ENCODE measurements around the gene MANSC4. TPM values are rescaled to one million over a fixed set of nuclear protein-coding genes. Genes with fewer than 3 reads are reported as not detected.
A peak's percentile ranks its signal among the peaks of the same experiment; 100 is the strongest.
"Not testable (repeated sequence)": the region's sequence is repeated elsewhere in the genome, so short reads cannot be mapped to it uniquely, and the experiment has no call there.

MANSC4 gene
- total RNA-seq, 2 experiments from 2014 or later, result not detected

GRCh38 chr12:27766587-27766986 lies 13.4 kb downstream of the MANSC4 start:
- Mint-ChIP-seq H3K27me3 (peaks cover 8% of the 10 kb centered on the region), H3K9me3 (ENCODE audit: low read depth) (no peaks in the 10 kb centered on the region), H3K27ac (no peak overlapping the region), H3K4me3 (no peak overlapping the region), H3K4me1 (peaks cover 10% of the 10 kb centered on the region), H3K36me3 (no peaks in the 10 kb centered on the region)
- CTCF ChIA-PET, result interaction anchor here (1.2 kb wide), 1 partner anchor 54 kb away, joined by 3 read pairs; no protein-coding TSS in a partner anchor
- DNase-seq, result no peak
- ATAC-seq, result no peak

GRCh38 chr12:27762757-27763156 lies 17.3 kb downstream of the MANSC4 start:
- DNase-seq (no peak), ATAC-seq (peak; percentile 51)
- Mint-ChIP-seq H3K27me3 (no peaks in the 10 kb centered on the region), H3K27ac (no peak overlapping the region), H3K9me3 (ENCODE audit: low read depth) (no peaks in the 10 kb centered on the region), H3K4me1 (peaks cover 10% of the 10 kb centered on the region), H3K36me3 (no peaks in the 10 kb centered on the region), H3K4me3 (no peak overlapping the region)
- CTCF ChIA-PET, result interaction anchor here (1.0 kb wide), 1 partner anchor 1309 kb away, joined by 3 read pairs; no protein-coding TSS in a partner anchor

- CTCF ChIA-PET, result interaction anchor here (1.0 kb wide), 1 partner anchor 17 kb away, joined by 3 read pairs; no protein-coding TSS in a partner anchor
- no peak for ATAC-seq
- Mint-ChIP-seq H3K4me1 (no peaks in the 10 kb centered on the region), H3K4me3 (no peak overlapping the region), H3K36me3 (peaks cover 15% of the 10 kb centered on the region), H3K9me3 (ENCODE audit: low read depth) (no peaks in the 10 kb centered on the region), H3K27me3 (no peaks in the 10 kb centered on the region), H3K27ac (no peak overlapping the region)
- no peak for DNase-seq
These were observed 23.3 kb downstream of the MANSC4 start for GRCh38 chr12:27756670-27757195.

- Mint-ChIP-seq H3K36me3 (peaks cover 15% of the 10 kb centered on the region), H3K4me1 (no peaks in the 10 kb centered on the region), H3K27me3 (no peaks in the 10 kb centered on the region), H3K4me3 (no peak overlapping the region), H3K9me3 (ENCODE audit: low read depth) (no peaks in the 10 kb centered on the region), H3K27ac (no peak overlapping the region)
- ATAC-seq, result no peak
- DNase-seq, result no peak
- CTCF ChIA-PET, result interaction anchor here (0.7 kb wide), 1 partner anchor 359 kb away, joined by 4 read pairs; no protein-coding TSS in a partner anchor
These were observed 25.2 kb downstream of the MANSC4 start for GRCh38 chr12:27754795-27755194.

- no peak for DNase-seq
These were observed 28.5 kb downstream of the MANSC4 start for GRCh38 chr12:27751386-27752047.

GRCh38 chr12:27747111-27747820 lies 32.8 kb downstream of the MANSC4 start:
- ATAC-seq (no peak), DNase-seq (no peak)
- Mint-ChIP-seq H3K9me3 (ENCODE audit: low read depth) (no peaks in the 10 kb centered on the region), H3K4me1 (no peaks in the 10 kb centered on the region), H3K27ac (no peak overlapping the region), H3K27me3 (no peaks in the 10 kb centered on the region), H3K4me3 (no peak overlapping the region), H3K36me3 (peaks cover 28% of the 10 kb centered on the region)
- CTCF ChIA-PET, result interaction anchor here (1.7 kb wide), 1 partner anchor 14 kb away, joined by 4 read pairs; no protein-coding TSS in a partner anchor

More at GRCh38 chr12:27751386-27752047, 28.5 kb downstream of the MANSC4 start:
- Mint-ChIP-seq H3K27ac (no peak overlapping the region), H3K27me3 (no peaks in the 10 kb centered on the region), H3K9me3 (ENCODE audit: low read depth) (no peaks in the 10 kb centered on the region), H3K4me3 (no peak overlapping the region), H3K36me3 (peaks cover 16% of the 10 kb centered on the region), H3K4me1 (no peaks in the 10 kb centered on the region)
- ATAC-seq, result no peak
- CTCF ChIA-PET, result no interaction called here

- peaks cover 33% of the 10 kb centered on the region for H3K36me3 Mint-ChIP-seq
- H3K27me3 Mint-ChIP-seq; H3K4me1 Mint-ChIP-seq; H3K27ac Mint-ChIP-seq; H3K4me3 Mint-ChIP-seq; DNase-seq; H3K9me3 Mint-ChIP-seq (ENCODE audit: low read depth); CTCF ChIA-PET; ATAC-seq: not testable (repeated sequence)
These were observed 34.3 kb downstream of the MANSC4 start for GRCh38 chr12:27745734-27746133.

- no peak for ATAC-seq
- Mint-ChIP-seq H3K27ac (no peak overlapping the region), H3K27me3 (no peaks in the 10 kb centered on the region)
These were observed 36.4 kb downstream of the MANSC4 start for GRCh38 chr12:27743601-27744000.

GRCh38 chr12:27734321-27734720 lies 45.7 kb downstream of the MANSC4 start:
- not testable (repeated sequence) for H3K4me3 Mint-ChIP-seq; H3K9me3 Mint-ChIP-seq (ENCODE audit: low read depth); H3K4me1 Mint-ChIP-seq; DNase-seq; H3K27ac Mint-ChIP-seq; H3K27me3 Mint-ChIP-seq; ATAC-seq
- CTCF ChIA-PET, result interaction anchor here (0.8 to 2.6 kb wide), 6 partner anchors 14 to 87 kb away, joined by 3 to 11 read pairs (median 4); partner anchors contain the start of genes KLHL42 and MANSC4
- H3K36me3 Mint-ChIP-seq, result peaks cover 21% of the 10 kb centered on the region

More at GRCh38 chr12:27743601-27744000, 36.4 kb downstream of the MANSC4 start:
- H3K4me1 Mint-ChIP-seq, result peaks cover 9% of the 10 kb centered on the region
- H3K4me3 Mint-ChIP-seq, result no peak overlapping the region
- no peak for DNase-seq
- CTCF ChIA-PET, result no interaction called here
- H3K36me3 Mint-ChIP-seq, result peaks cover 35% of the 10 kb centered on the region
- no peaks in the 10 kb centered on the region for H3K9me3 Mint-ChIP-seq (ENCODE audit: low read depth)

- CTCF ChIA-PET, result interaction anchor here (0.8 to 2.2 kb wide), 7 partner anchors 11 to 212 kb away, joined by 3 to 12 read pairs (median 4); partner anchors contain the start of genes KLHL42 and MANSC4
- H3K36me3 Mint-ChIP-seq, result peaks cover 22% of the 10 kb centered on the region
- H3K4me3 Mint-ChIP-seq, result no peak overlapping the region
- peaks cover 4% of the 10 kb centered on the region for H3K4me1 Mint-ChIP-seq
- H3K27me3 Mint-ChIP-seq, result no peaks in the 10 kb centered on the region
- H3K27ac Mint-ChIP-seq, result no peak overlapping the region
- no peak for DNase-seq
- no peaks in the 10 kb centered on the region for H3K9me3 Mint-ChIP-seq (ENCODE audit: low read depth)
- no peak for ATAC-seq
These were observed 46.2 kb downstream of the MANSC4 start for GRCh38 chr12:27733791-27734190.

- H3K4me1 Mint-ChIP-seq, result peaks cover 3% of the 10 kb centered on the region
- no peaks in the 10 kb centered on the region for H3K27me3 Mint-ChIP-seq
- no peak overlapping the region for H3K4me3 Mint-ChIP-seq
- peaks cover 22% of the 10 kb centered on the region for H3K36me3 Mint-ChIP-seq
- no peaks in the 10 kb centered on the region for H3K9me3 Mint-ChIP-seq (ENCODE audit: low read depth)
- CTCF ChIA-PET, result interaction anchor here (0.9 to 2.2 kb wide), 6 partner anchors 10 to 213 kb away, joined by 3 to 12 read pairs (median 4); partner anchors contain the start of genes KLHL42 and MANSC4
- DNase-seq (peak; percentile 50), ATAC-seq (no peak)
- H3K27ac Mint-ChIP-seq, result no peak overlapping the region
These were observed 46.9 kb downstream of the MANSC4 start for GRCh38 chr12:27733052-27733656.

- CTCF ChIA-PET, result interaction anchor here (1.3 to 2.2 kb wide), 3 partner anchors 48 to 208 kb away, joined by 6 to 8 read pairs (median 7); partner anchors contain the start of genes KLHL42 and MANSC4
- H3K36me3 Mint-ChIP-seq, result peaks cover 20% of the 10 kb centered on the region
- H3K9me3 Mint-ChIP-seq (ENCODE audit: low read depth), result no peaks in the 10 kb centered on the region
- ATAC-seq (peak; percentile 63), DNase-seq (no peak)
- H3K4me3 Mint-ChIP-seq, result no peak overlapping the region
- no peaks in the 10 kb centered on the region for H3K27me3 Mint-ChIP-seq
- no peak overlapping the region for H3K27ac Mint-ChIP-seq
- H3K4me1 Mint-ChIP-seq, result peaks cover 3% of the 10 kb centered on the region
These were observed 47.8 kb downstream of the MANSC4 start for GRCh38 chr12:27732281-27732680.

- H3K4me1 Mint-ChIP-seq, result peaks cover 3% of the 10 kb centered on the region
- H3K4me3 Mint-ChIP-seq, result no peak overlapping the region
- ATAC-seq, result no peak
- no peaks in the 10 kb centered on the region for H3K9me3 Mint-ChIP-seq (ENCODE audit: low read depth)
- no peak for DNase-seq
- peaks cover 23% of the 10 kb centered on the region for H3K36me3 Mint-ChIP-seq
- no peak overlapping the region for H3K27ac Mint-ChIP-seq
- CTCF ChIA-PET, result no interaction called here
- no peaks in the 10 kb centered on the region for H3K27me3 Mint-ChIP-seq
These were observed 49.9 kb downstream of the MANSC4 start for GRCh38 chr12:27730097-27730588.

Data from activated CD8-positive, alpha-beta memory T cell treated with anti-CD3 and anti-CD28 coated beads, Interleukin-2, amount 10 ng/mL, durations not matched to agents 7 days and 5 days (primary cell).